HG03025 (cell line): ENCODE results near the gene CA6.
"Not testable (repeated sequence)": the region's sequence is repeated elsewhere in the genome, so short reads cannot be mapped to it uniquely, and the experiment has no call there.

Source experiments
- ATAC-seq: cut with Tn5 transposase; IDR thresholded peaks from one replicate; pipeline ENCODE4 v1.9.1; 2021; ENCODE audit warnings: mild to moderate bottlenecking, moderate library complexity; ENCODE audit not compliant: unreplicated experiment, low FRiP score

Gene CA6

GRCh38 chr1:9004031-9004699, 58.5 kb downstream of the CA6 start:
- ATAC-seq = no peak

GRCh38 chr1:9004700-9005394, 59.2 kb downstream of the CA6 start:
- no peak for ATAC-seq

- no peak for ATAC-seq
These were observed 59.7 kb downstream of the CA6 start for GRCh38 chr1:9005395-9005708.

GRCh38 chr1:9006956-9007615, 61.4 kb downstream of the CA6 start:
- no peak for ATAC-seq

- no peak for ATAC-seq
These were observed 62.6 kb downstream of the CA6 start for GRCh38 chr1:9008236-9008635.

- ATAC-seq = no peak
These were observed 64.0 kb downstream of the CA6 start for GRCh38 chr1:9009438-9010370.

- no peak for ATAC-seq
These were observed 65.2 kb downstream of the CA6 start for GRCh38 chr1:9010781-9011323.

GRCh38 chr1:9013819-9014218, 68.2 kb downstream of the CA6 start:
- no peak for ATAC-seq

GRCh38 chr1:9014475-9015375, 69.1 kb downstream of the CA6 start:
- ATAC-seq = no peak

- no peak for ATAC-seq
These were observed 70.8 kb downstream of the CA6 start for GRCh38 chr1:9016455-9016854.

- no peak for ATAC-seq
These were observed 72.7 kb downstream of the CA6 start for GRCh38 chr1:9018333-9018732.

GRCh38 chr1:9019896-9020295, 74.2 kb downstream of the CA6 start:
- ATAC-seq = no peak

- no peak for ATAC-seq
These were observed 74.6 kb downstream of the CA6 start for GRCh38 chr1:9020305-9020704.

- not testable (repeated sequence) for ATAC-seq
These were observed 76.5 kb downstream of the CA6 start for GRCh38 chr1:9022026-9022738.

GRCh38 chr1:9022773-9023172, 77.1 kb downstream of the CA6 start:
- no peak for ATAC-seq
